ENCODE measurements around the gene FAM177B.

DNA sequence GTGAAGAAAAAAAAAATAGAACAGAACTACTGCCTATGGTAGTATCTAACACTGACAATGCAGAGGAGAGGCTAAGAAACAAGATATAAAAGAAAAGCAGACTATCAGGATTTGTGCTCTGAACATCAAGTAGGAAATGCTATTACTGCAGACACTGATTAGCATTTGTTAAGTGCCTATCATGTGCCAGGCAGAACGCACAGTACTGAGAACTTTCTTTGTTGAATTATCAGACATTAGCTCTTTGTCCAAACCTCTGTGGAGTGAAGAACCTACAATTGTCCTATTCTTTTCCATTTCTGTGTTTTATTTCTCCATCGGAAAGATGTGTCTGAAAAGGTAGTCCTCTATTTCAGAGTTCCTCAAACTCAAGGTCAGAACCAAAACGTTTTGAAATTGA is 47.4 kb downstream of the FAM177B start:
- TF ChIP-seq SUZ12 (IDR thresholded peaks at IDR 0.05), result no peak
- TF ChIP-seq LEF1 (IDR thresholded peaks at IDR 0.05; ENCODE audit: borderline replicate concordance), result no peak
- no peak for TF ChIP-seq SP1 (IDR thresholded peaks at IDR 0.05)
- TF ChIP-seq HDGF (IDR thresholded peaks at IDR 0.05; ENCODE audit: borderline replicate concordance), result no peak
- TF ChIP-seq CTBP1 (IDR thresholded peaks at IDR 0.05; ENCODE audit: borderline replicate concordance), result no peak

Measured in HEK293T (cell line).